Suprapubic skin (tissue), 4 donors: ENCODE measurements around the gene STXBP5.

Experiments used
- CTCF ChIP-seq, 2 donors: fragments of 200-600 bp in 1 of 2; fragments of 450-650 bp in 1 of 2; sonication (generic) in 1 of 2; IDR thresholded peaks; one replicate each; pipeline ENCODE4 v1.5.1; 2016 to 2019; ENCODE audit warnings: antibody characterized with exemption in 2 of 2, mild to moderate bottlenecking in 1 of 2, moderate library complexity in 1 of 2
- EP300 ChIP-seq: sonication (generic); formaldehyde crosslinking; IDR thresholded peaks from one replicate; pipeline ENCODE4 v1.6.1; 2017; ENCODE audit warnings: antibody characterized with exemption
- POLR2A ChIP-seq, 2 donors: fragments of 450-650 bp; IDR thresholded peaks; one replicate each; pipeline ENCODE4 v1.6.1; 2017; ENCODE audit warnings: antibody characterized with exemption in 2 of 2, mild to moderate bottlenecking in 2 of 2, moderate library complexity in 2 of 2
- POLR2AphosphoS5 ChIP-seq, 3 donors: sonication (generic); formaldehyde crosslinking; IDR thresholded peaks; one replicate each; pipeline ENCODE4 v1.6.1; 2017; ENCODE audit warnings: antibody characterized with exemption in 3 of 3

- TF ChIP-seq POLR2A (IDR thresholded peaks at IDR 0.05) (no peak), CTCF (IDR thresholded peaks at IDR 0.05) (no peak), POLR2AphosphoS5 (IDR thresholded peaks at IDR 0.05) (no peak), EP300 (no peak)
Measured at GRCh38 chr6:147371325-147371724, 167.1 kb downstream of the STXBP5 start.
